WERI-Rb-1 (cell line): ENCODE data around the gene SLC4A9.

ENCODE experiments used
- DNase-seq: peaks from one replicate; pipeline ENCODE4 v3.0.0-alpha.2; 2020
- H3K27ac ChIP-seq: fragments of 250-450 bp; sonication (Bioruptor Pico); 2 replicates; pipeline ENCODE4 v1.5.1; 2020; ENCODE audit warnings: mild to moderate bottlenecking, moderate library complexity
- H3K27me3 ChIP-seq: fragments of 250-450 bp; sonication (Bioruptor Pico); 2 replicates; pipeline ENCODE4 v1.5.1; 2021; ENCODE audit warnings: mild to moderate bottlenecking, low read depth, moderate library complexity; ENCODE audit not compliant: insufficient read depth, severe bottlenecking
- H3K36me3 ChIP-seq: fragments of 250-450 bp; sonication (Bioruptor Pico); 2 replicates; pipeline ENCODE4 v1.5.1; 2020; ENCODE audit warnings: mild to moderate bottlenecking, moderate library complexity
- H3K4me3 ChIP-seq: 2 replicates; pipeline ENCODE4 v1.5.1; 2011; ENCODE audit warnings: low read depth, mild to moderate bottlenecking, control low read depth, low read length
- H3K9me3 ChIP-seq: fragments of 250-450 bp; sonication (Bioruptor Pico); 2 replicates; pipeline ENCODE4 v1.5.1; 2021; ENCODE audit warnings: mild to moderate bottlenecking, moderate library complexity; ENCODE audit not compliant: severe bottlenecking
- TF ChIP-seq, protein P1 (sequence below): IDR thresholded peaks from 2 replicates; pipeline ENCODE4 v1.5.1; 2011; ENCODE audit warnings: low read depth, mild to moderate bottlenecking, control low read depth, inconsistent platforms, low read length

SLC4A9 gene

DNA sequence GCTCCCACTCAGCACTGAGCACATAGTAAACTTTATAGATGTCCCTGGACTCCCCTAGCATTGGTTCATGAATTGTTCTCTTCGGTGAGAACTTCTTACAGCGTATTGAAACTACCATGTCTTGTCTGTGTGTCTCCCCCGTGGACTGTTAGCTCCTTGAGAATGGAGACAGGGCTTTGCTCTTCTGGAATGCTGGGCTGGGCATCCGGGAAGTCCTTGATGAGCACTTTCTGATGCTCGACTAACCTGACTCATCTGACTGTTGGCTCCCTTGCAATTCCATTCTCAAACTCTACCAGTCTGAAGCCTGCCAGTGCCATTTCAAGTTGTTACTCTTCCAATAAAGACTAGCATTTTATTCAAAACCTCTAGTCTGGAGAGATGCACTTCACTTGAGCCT lies 42.1 kb upstream of the SLC4A9 start:
- Histone ChIP-seq H3K27ac (no peak overlapping the region), H3K36me3 (no peaks in the 10 kb centered on the region), H3K27me3 (no peaks in the 10 kb centered on the region), H3K4me3 (no peak overlapping the region), H3K9me3 (no peaks in the 10 kb centered on the region)
- DNase-seq, result no peak
- TF ChIP-seq, protein P1, sequence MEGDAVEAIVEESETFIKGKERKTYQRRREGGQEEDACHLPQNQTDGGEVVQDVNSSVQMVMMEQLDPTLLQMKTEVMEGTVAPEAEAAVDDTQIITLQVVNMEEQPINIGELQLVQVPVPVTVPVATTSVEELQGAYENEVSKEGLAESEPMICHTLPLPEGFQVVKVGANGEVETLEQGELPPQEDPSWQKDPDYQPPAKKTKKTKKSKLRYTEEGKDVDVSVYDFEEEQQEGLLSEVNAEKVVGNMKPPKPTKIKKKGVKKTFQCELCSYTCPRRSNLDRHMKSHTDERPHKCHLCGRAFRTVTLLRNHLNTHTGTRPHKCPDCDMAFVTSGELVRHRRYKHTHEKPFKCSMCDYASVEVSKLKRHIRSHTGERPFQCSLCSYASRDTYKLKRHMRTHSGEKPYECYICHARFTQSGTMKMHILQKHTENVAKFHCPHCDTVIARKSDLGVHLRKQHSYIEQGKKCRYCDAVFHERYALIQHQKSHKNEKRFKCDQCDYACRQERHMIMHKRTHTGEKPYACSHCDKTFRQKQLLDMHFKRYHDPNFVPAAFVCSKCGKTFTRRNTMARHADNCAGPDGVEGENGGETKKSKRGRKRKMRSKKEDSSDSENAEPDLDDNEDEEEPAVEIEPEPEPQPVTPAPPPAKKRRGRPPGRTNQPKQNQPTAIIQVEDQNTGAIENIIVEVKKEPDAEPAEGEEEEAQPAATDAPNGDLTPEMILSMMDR, result no peak

DNA sequence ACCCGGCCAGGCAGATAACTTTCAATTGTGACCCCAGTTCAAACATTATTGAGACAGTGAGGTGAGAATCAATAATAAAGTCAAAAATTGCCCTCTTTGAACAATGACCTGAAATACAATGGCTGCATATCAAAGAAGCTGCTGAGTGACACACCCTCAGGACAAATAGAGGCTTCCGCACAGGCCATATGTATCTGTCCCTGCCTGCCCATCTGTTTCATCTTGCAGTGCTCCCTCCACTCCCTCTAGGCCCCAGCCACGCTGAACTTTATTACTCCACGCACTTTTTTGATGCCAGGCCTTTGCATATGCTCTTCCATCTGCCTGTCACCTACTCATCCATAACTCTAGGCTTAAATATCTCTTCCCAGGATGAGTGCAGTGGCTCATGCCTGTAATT lies 41.2 kb upstream of the SLC4A9 start:
- H3K27me3 ChIP-seq, result no peaks in the 10 kb centered on the region
- no peak for DNase-seq
- TF ChIP-seq, protein P1, result no peak
- no peak overlapping the region for H3K4me3 ChIP-seq
- H3K9me3 ChIP-seq, result no peaks in the 10 kb centered on the region
- H3K36me3 ChIP-seq, result no peaks in the 10 kb centered on the region
- no peak overlapping the region for H3K27ac ChIP-seq

DNA sequence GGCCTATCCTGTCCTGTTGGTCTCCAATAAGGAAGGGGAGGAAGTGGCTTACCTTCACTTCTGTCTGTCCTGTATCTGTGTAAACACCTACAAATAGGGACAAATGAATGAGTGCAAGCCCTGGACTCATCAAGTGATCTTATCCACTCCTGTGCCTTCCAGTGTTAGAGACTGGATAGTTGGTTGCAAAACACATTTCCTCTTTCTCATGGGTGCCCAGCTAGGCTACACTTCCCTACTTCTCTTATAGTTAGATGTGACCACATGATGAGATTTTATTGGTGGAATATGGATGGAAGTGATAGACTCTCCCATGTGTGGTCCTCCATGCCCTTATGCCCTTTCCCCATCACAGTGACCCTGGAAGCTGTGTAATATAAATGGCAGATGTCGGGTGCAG lies 40.2 kb upstream of the SLC4A9 start:
- no peaks in the 10 kb centered on the region for H3K36me3 ChIP-seq
- no peak overlapping the region for H3K27ac ChIP-seq
- no peaks in the 10 kb centered on the region for H3K9me3 ChIP-seq
- TF ChIP-seq, protein P1, result no peak
- no peaks in the 10 kb centered on the region for H3K27me3 ChIP-seq
- no peak for DNase-seq
- no peak overlapping the region for H3K4me3 ChIP-seq

DNA sequence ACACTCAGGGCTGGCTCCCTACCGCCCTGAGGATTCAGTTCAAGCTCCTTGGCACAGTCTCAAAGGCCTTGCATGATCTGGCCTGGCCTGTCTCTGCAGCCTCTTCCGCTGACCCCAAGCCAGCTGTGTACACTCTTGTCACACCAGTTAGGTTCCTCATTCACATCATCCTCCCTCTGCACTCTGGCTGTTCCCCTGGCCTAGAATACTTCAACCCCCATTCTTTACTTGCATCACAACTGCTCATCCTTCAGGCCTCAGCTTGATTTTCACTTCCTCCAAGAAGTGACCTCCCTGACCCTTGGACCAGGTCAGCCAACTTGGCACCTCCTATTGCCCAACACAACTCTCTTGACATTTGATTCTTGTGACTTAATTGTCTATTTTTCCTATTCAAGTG lies 38.2 kb upstream of the SLC4A9 start:
- H3K4me3 ChIP-seq, result no peak overlapping the region
- TF ChIP-seq, protein P1, result no peak
- no peak overlapping the region for H3K27ac ChIP-seq
- no peaks in the 10 kb centered on the region for H3K36me3 ChIP-seq
- H3K27me3 ChIP-seq, result no peaks in the 10 kb centered on the region
- no peak for DNase-seq
- H3K9me3 ChIP-seq, result no peaks in the 10 kb centered on the region

DNA sequence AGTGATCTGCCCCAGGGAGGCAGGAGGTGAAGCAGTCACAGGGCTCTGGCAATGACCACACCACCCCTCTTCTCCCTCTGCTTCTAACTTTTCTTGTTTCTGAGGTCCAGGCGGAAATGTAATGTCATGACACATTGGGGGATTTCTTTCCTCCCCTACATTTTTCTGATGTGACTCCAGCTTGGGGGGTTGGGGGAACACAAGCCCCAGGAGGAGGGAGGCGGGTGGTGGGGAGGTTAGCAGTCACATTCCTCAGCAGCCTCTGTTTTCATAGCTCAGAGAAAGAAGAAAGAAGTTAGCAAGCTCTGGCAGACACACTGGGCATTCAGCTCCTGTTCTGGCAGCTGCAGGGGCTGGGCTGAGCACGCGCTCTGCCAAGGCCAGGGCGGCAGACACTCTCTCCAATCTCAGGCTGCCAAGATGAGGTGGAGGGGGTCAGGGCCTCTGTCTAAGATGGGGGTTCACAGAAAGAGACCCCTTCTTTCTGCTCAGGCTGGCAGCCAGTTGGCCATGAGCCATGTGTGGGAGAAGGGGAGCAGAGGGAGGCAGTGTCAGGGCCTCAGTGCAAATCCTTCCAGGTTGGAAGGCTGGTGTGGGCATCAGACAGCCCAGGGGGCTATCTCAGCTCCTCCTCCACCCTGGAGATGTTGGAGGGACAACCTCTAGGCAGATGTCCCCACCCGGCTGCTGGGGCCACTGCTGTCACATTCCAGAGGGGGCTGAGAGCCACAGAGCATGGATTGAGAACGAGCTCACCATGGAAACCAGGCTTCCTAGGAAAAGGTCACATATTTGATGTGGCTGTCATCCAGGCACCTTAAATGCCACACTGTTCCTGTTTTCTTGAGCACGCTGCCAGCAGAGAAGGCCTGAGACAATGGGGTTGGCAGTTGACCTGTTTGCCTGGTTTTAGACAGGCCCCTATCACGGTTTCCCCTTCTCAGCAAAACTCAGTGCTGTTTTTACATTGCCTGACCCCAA lies 37.0 kb upstream of the SLC4A9 start:
- TF ChIP-seq, protein P1, result no peak
- no peak for DNase-seq
- H3K27me3 ChIP-seq, result no peaks in the 10 kb centered on the region
- no peaks in the 10 kb centered on the region for H3K9me3 ChIP-seq
- H3K27ac ChIP-seq, result no peak overlapping the region
- H3K4me3 ChIP-seq, result no peak overlapping the region
- H3K36me3 ChIP-seq, result no peaks in the 10 kb centered on the region
